GM12891 (cell line): ENCODE measurements around the gene BTBD2.

Experiments used
- POLR2A ChIP-seq: IDR thresholded peaks from 2 replicates; pipeline ENCODE4 v1.6.1; 2011; ENCODE audit warnings: low read depth, low read length, control low read depth
- TAF1 ChIP-seq: IDR thresholded peaks from 2 replicates; pipeline ENCODE4 v1.6.1; 2011; ENCODE audit warnings: low read depth, low read length, control low read depth

GRCh38 chr19:2046046-2046907, 30.8 kb upstream of the BTBD2 start:
- TF ChIP-seq TAF1 (no peak), POLR2A (no peak; the same call in 1 of the 2 replicates)
